Parathyroid adenoma (tissue), 2 donors: ENCODE data around the gene NAV2.

Experiments used
- H2AFZ ChIP-seq: fragments of 300-600 bp; sonication (generic); one replicate; pipeline ENCODE4 v1.7.0; 2017; ENCODE audit warnings: antibody characterized with exemption, mild to moderate bottlenecking
- H3K27ac ChIP-seq: fragments of 300-600 bp; sonication (generic); one replicate; pipeline ENCODE4 v1.7.0; 2017
- H3K27me3 ChIP-seq: fragments of 300-600 bp; sonication (generic); one replicate; pipeline ENCODE4 v1.7.0; 2017; ENCODE audit warnings: low read length; ENCODE audit not compliant: control insufficient read depth, insufficient read depth
- H3K36me3 ChIP-seq: fragments of 300-600 bp; sonication (generic); one replicate; pipeline ENCODE4 v1.7.0; 2017; ENCODE audit warnings: low read length; ENCODE audit not compliant: control insufficient read depth, insufficient read depth
- H3K4me1 ChIP-seq: fragments of 300-600 bp; sonication (generic); one replicate; pipeline ENCODE4 v1.7.0; 2017; ENCODE audit warnings: control low read depth
- H3K4me2 ChIP-seq: fragments of 300-600 bp; sonication (generic); one replicate; pipeline ENCODE4 v1.7.0; 2017; ENCODE audit warnings: low read length
- H3K4me3 ChIP-seq: fragments of 300-600 bp; sonication (generic); one replicate; pipeline ENCODE4 v1.7.0; 2017; ENCODE audit warnings: low read depth, low read length
- H3K79me2 ChIP-seq: fragments of 300-600 bp; sonication (generic); one replicate; pipeline ENCODE4 v1.7.0; 2017; ENCODE audit warnings: control low read depth
- H3K9ac ChIP-seq: fragments of 300-600 bp; sonication (generic); one replicate; pipeline ENCODE4 v1.7.0; 2017; ENCODE audit warnings: mild to moderate bottlenecking
- H3K9me3 ChIP-seq: fragments of 300-600 bp; sonication (generic); one replicate; pipeline ENCODE4 v1.7.0; 2017; ENCODE audit warnings: low read length; ENCODE audit not compliant: control insufficient read depth
- CTCF ChIP-seq: fragments of 300-600 bp; sonication (generic); IDR thresholded peaks from one replicate; pipeline ENCODE4 v1.7.0; 2017; ENCODE audit warnings: antibody characterized with exemption, mild to moderate bottlenecking
- donor health status: primary hyperparathyroidism.

The NAV2 gene

DNA sequence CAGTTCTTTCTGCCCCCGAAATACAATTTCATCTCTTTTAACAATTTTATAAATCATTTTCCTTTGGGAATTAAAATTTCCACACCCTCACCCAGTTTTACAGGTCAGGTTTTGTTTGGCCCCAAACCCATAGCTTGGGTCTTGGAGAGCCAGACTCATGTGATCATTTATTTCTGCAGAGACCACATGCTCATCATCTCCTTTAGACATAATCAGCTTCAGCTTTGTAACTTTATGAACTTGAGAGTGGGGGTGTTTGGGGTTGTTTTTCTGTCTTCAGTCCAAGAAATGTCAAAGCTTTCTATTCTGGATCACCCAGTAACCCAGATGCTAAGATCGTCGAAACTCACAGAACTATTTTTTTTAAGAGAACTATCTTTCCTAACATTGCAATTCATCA lies 376.7 kb downstream of the NAV2 start:
- Histone ChIP-seq H3K27me3 (no peaks in the 10 kb centered on the region), H3K4me1 (no peaks in the 10 kb centered on the region), H3K4me2 (no peak overlapping the region), H2AFZ (no peak overlapping the region), H3K27ac (no peak overlapping the region), H3K36me3 (no peaks in the 10 kb centered on the region), H3K9ac (no peak overlapping the region), H3K4me3 (no peak overlapping the region), H3K9me3 (no peaks in the 10 kb centered on the region), H3K79me2 (no peaks in the 10 kb centered on the region)
- TF ChIP-seq CTCF = no peak

DNA sequence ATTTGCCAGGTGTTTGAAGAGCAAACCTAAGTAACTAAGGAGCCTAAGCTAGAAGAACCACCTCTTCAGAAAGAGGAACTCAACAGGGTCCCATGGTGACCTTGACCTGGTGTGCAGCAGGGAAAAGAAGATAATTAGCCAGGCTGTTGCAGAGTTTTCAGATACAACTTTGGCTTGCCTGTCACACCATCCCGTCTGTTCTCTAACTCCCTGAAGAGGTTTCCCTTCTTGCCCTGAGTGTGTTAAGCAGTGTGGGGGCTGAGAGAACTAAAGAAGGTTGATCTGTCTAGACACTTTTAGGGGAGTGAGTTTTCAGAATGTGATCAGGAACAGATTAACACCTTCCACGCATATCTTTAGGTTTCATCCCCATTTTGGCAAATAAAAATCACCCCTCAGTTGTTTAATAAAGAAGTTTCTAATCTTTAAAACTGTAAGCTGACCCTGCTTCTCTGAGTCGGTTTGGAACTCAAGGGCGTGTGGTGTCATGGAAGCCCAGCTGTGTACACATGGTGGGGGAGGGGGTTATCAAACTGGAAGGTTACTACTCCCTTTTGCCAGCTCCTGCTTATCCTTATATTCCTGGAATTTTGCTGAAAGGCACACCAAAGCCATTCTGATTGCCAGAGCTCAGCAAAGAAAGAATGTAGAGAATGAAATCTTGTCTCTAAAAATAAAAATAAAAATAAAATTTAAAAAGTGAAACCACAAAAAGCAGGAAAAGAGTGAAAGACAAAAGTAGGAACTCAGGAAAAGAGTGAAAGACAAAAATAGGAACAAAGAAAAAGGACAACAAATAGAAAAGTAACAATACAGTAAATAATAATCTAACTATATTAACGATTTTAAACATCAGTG lies 377.4 kb downstream of the NAV2 start:
- H3K9ac ChIP-seq = no peak overlapping the region
- H3K9me3 ChIP-seq = no peaks in the 10 kb centered on the region
- no peak overlapping the region for H3K27ac ChIP-seq
- no peaks in the 10 kb centered on the region for H3K79me2 ChIP-seq
- TF ChIP-seq CTCF = no peak
- H2AFZ ChIP-seq = no peak overlapping the region
- H3K4me3 ChIP-seq = no peak overlapping the region
- no peak overlapping the region for H3K4me2 ChIP-seq
- H3K4me1 ChIP-seq = no peaks in the 10 kb centered on the region
- H3K27me3 ChIP-seq = no peaks in the 10 kb centered on the region
- H3K36me3 ChIP-seq = no peaks in the 10 kb centered on the region

GRCh38 chr11:20090654-20091374 lies 378.2 kb downstream of the NAV2 start:
- H3K27ac ChIP-seq = no peak overlapping the region
- H3K9me3 ChIP-seq = no peaks in the 10 kb centered on the region
- no peaks in the 10 kb centered on the region for H3K36me3 ChIP-seq
- H2AFZ ChIP-seq = no peak overlapping the region
- H3K4me1 ChIP-seq = no peaks in the 10 kb centered on the region
- no peak for TF ChIP-seq CTCF
- no peaks in the 10 kb centered on the region for H3K79me2 ChIP-seq
- no peak overlapping the region for H3K4me3 ChIP-seq
- no peak overlapping the region for H3K9ac ChIP-seq
- no peak overlapping the region for H3K4me2 ChIP-seq
- H3K27me3 ChIP-seq = no peaks in the 10 kb centered on the region

GRCh38 chr11:20093775-20094174 lies 381.1 kb downstream of the NAV2 start:
- Histone ChIP-seq H3K9ac (no peak overlapping the region), H3K4me3 (no peak overlapping the region), H3K4me2 (no peak overlapping the region), H3K27ac (no peak overlapping the region), H3K4me1 (no peaks in the 10 kb centered on the region), H2AFZ (no peak overlapping the region), H3K79me2 (no peaks in the 10 kb centered on the region), H3K27me3 (no peaks in the 10 kb centered on the region), H3K36me3 (no peaks in the 10 kb centered on the region), H3K9me3 (no peaks in the 10 kb centered on the region)
- no peak for TF ChIP-seq CTCF
